ENCODE measurements around the gene UNG. TPM values are rescaled to one million over a fixed set of nuclear protein-coding genes. Genes with fewer than 3 reads are reported as not detected.

Gene UNG
- total and polyA plus RNA-seq, 9 donors = 13.5 to 34.2 (median 21.5) TPM

- WGBS, 3 donors = 91 to 94% (median 93%) methylated on average over 14 of the region's 14 CpGs
- intact Hi-C loops (cut with DNase I) = no loop called here
These were observed 14.6 kb upstream of the UNG start for GRCh38 chr12:109082751-109083150.

GRCh38 chr12:109084425-109084824 lies 13.0 kb upstream of the UNG start:
- Histone ChIP-seq H3K4me1 (ENCODE audit: insufficient read depth) (no peaks in the 10 kb centered on the region), H3K36me3 (no peaks in the 10 kb centered on the region), H3K27ac (no peak overlapping the region), H3K27me3 (no peaks in the 10 kb centered on the region), H3K4me3 (no peak overlapping the region), H3K9me3 (no peaks in the 10 kb centered on the region)
- no peak for TF ChIP-seq POLR2A (IDR thresholded peaks at IDR 0.05)
- TF ChIP-seq CTCF (IDR thresholded peaks at IDR 0.05) = no peak
- no peak for TF ChIP-seq EP300 (IDR thresholded peaks at IDR 0.05)
- intact Hi-C loops (cut with DNase I) = no loop called here
- DNase-seq = no peak
- whole genome bisulfite sequencing, 3 donors = 93 to 96% (median 94%) methylated on average over 2 of the region's 2 CpGs

More at GRCh38 chr12:109082751-109083150, 14.6 kb upstream of the UNG start:
- Histone ChIP-seq H3K27ac (no peak overlapping the region), H3K9me3 (no peaks in the 10 kb centered on the region), H3K27me3 (no peaks in the 10 kb centered on the region), H3K4me1 (ENCODE audit: insufficient read depth) (no peaks in the 10 kb centered on the region), H3K4me3 (no peak overlapping the region), H3K36me3 (no peaks in the 10 kb centered on the region)
- no peak for DNase-seq
- TF ChIP-seq CTCF (IDR thresholded peaks at IDR 0.05) (no peak), POLR2A (IDR thresholded peaks at IDR 0.05) (no peak), EP300 (IDR thresholded peaks at IDR 0.05) (no peak)

- no peak for DNase-seq
- intact Hi-C loops (cut with DNase I) = no loop called here
- H3K4me3 ChIP-seq = no peak overlapping the region
- WGBS, 3 donors = 92 to 96% (median 93%) methylated on average over 11 of the region's 11 CpGs
- TF ChIP-seq EP300 (IDR thresholded peaks at IDR 0.05) (no peak), CTCF (IDR thresholded peaks at IDR 0.05) (no peak), POLR2A (IDR thresholded peaks at IDR 0.05) (no peak)
- H3K36me3 ChIP-seq = no peaks in the 10 kb centered on the region
- no peak overlapping the region for H3K27ac ChIP-seq
- no peaks in the 10 kb centered on the region for H3K4me1 ChIP-seq (ENCODE audit: insufficient read depth)
- no peaks in the 10 kb centered on the region for H3K27me3 ChIP-seq
- H3K9me3 ChIP-seq = no peaks in the 10 kb centered on the region
These were observed 11.8 kb upstream of the UNG start for GRCh38 chr12:109085590-109085989.

GRCh38 chr12:109087250-109087649 lies 10.1 kb upstream of the UNG start:
- intact Hi-C loops (cut with DNase I) = no loop called here
- Histone ChIP-seq H3K27me3 (no peaks in the 10 kb centered on the region), H3K4me3 (no peak overlapping the region), H3K4me1 (ENCODE audit: insufficient read depth) (no peaks in the 10 kb centered on the region), H3K36me3 (no peaks in the 10 kb centered on the region), H3K9me3 (no peaks in the 10 kb centered on the region), H3K27ac (no peak overlapping the region)
- TF ChIP-seq EP300 (IDR thresholded peaks at IDR 0.05) (no peak), CTCF (IDR thresholded peaks at IDR 0.05) (no peak), POLR2A (IDR thresholded peaks at IDR 0.05) (no peak)
- 40 to 49% (median 43%) methylated on average over 5 of the region's 5 CpGs for WGBS, 3 donors
- no peak for DNase-seq

All from ovary (tissue), 9 donors.